A549 (cell line): ENCODE measurements around the gene FAM193A. TPM values are rescaled to one million over a fixed set of nuclear protein-coding genes. Genes with fewer than 3 reads are reported as not detected.
"Not testable (repeated sequence)": the region's sequence is repeated elsewhere in the genome, so short reads cannot be mapped to it uniquely, and the experiment has no call there.

Source experiments
- ATAC-seq, 2 experiments: fragments of 200-7000 bp in 1 of 2; fragments of >200 bp in 1 of 2; cut with Nextera tagmentation in 1 of 2; cut with Tn5 transposase in 1 of 2; 3 replicates each; pipeline versions ENCODE4 v1.8.0 to v1.9.1; 2018 to 2020; ENCODE audit warnings: mild to moderate bottlenecking in 1 of 2, moderate library complexity in 1 of 2
- CTCF ChIA-PET: fragments of 300-600 bp; sonication (Branson Sonifier 250); formaldehyde crosslinking; extraction: SDS; loops from one replicate; lab custom pipeline; 2021; ENCODE audit warnings: antibody characterized with exemption, inconsistent platforms; lab: Yijun Ruan, JAX
- POLR2A ChIA-PET: fragments of 350-600 bp; formaldehyde crosslinking; extraction: SDS; loops from one replicate; lab custom pipeline; 2021; ENCODE audit warnings: antibody characterized with exemption, inconsistent platforms; lab: Yijun Ruan, JAX
- DNase-seq, 2 experiments: peaks; one replicate each; pipeline versions ENCODE4 v3.0.0 to v3.0.0-alpha.2; 2011 to 2016; ENCODE audit warnings: low read depth in 1 of 2, low spot score in 1 of 2
- FAIRE-seq: peaks from 2 replicates; lab custom pipeline; 2011; peaks lifted over from hg19 to GRCh38; lab: Jason Lieb, UNC
- H3K27ac ChIP-seq, 2 experiments: fragments of >200 bp; sonication (Bioruptor Twin); formaldehyde crosslinking; 3 replicates each; pipeline ENCODE4 v1.5.1; 2016 to 2017
- H3K4me1 ChIP-seq: fragments of >200 bp; sonication (Bioruptor Twin); formaldehyde crosslinking; 3 replicates; pipeline ENCODE4 v1.6.1; 2016
- H3K4me2 ChIP-seq: fragments of >200 bp; sonication (Bioruptor Twin); formaldehyde crosslinking; 3 replicates; pipeline ENCODE4 v1.6.1; 2016
- H3K4me3 ChIP-seq: fragments of >200 bp; sonication (Bioruptor Twin); formaldehyde crosslinking; 3 replicates; pipeline ENCODE4 v1.5.1; 2016
- H3K9me3 ChIP-seq: fragments of >200 bp; sonication (Bioruptor Twin); formaldehyde crosslinking; 3 replicates; pipeline ENCODE4 v1.6.1; 2016
- ATOH8 ChIP-seq: fragments of 250-450 bp; sonication (Bioruptor Pico); IDR thresholded peaks from 2 replicates; pipeline ENCODE4 v1.5.0; 2020; ENCODE audit warnings: low read depth, mild to moderate bottlenecking, moderate library complexity
- CBX2 ChIP-seq: fragments of 200-600 bp; sonication (generic); IDR thresholded peaks from 2 replicates; pipeline ENCODE4 v1.6.1; 2016; ENCODE audit warnings: low read depth, mild to moderate bottlenecking, borderline replicate concordance
- CHD2 ChIP-seq: fragments of 150-350 bp; IDR thresholded peaks from 2 replicates; pipeline ENCODE4 v1.6.1; 2014; ENCODE audit warnings: low read length; ENCODE audit not compliant: partially characterized antibody
- CHD4 ChIP-seq: fragments of 200-600 bp; sonication (generic); IDR thresholded peaks from 2 replicates; pipeline ENCODE4 v1.6.1; 2016; ENCODE audit warnings: antibody characterized with exemption, mild to moderate bottlenecking, borderline replicate concordance
- CTCF ChIP-seq: fragments of >200 bp; sonication (Bioruptor Twin); formaldehyde crosslinking; IDR thresholded peaks from 3 replicates; pipeline ENCODE4 v1.5.1; 2016
- EHF ChIP-seq: fragments of 250-450 bp; sonication (Bioruptor Pico); IDR thresholded peaks from 2 replicates; pipeline ENCODE4 v1.5.0; 2020; ENCODE audit warnings: mild to moderate bottlenecking
- EHMT2 ChIP-seq: fragments of 200-600 bp; sonication (generic); IDR thresholded peaks from 2 replicates; pipeline ENCODE4 v1.6.1; 2016; ENCODE audit warnings: antibody characterized with exemption, low read depth, mild to moderate bottlenecking, moderate library complexity
- ELK1 ChIP-seq: fragments of 150-350 bp; IDR thresholded peaks from 2 replicates; pipeline ENCODE4 v1.6.1; 2014; ENCODE audit warnings: low read depth, mild to moderate bottlenecking, low read length
- FOSB ChIP-seq: fragments of 250-450 bp; sonication (Bioruptor Pico); IDR thresholded peaks from 2 replicates; pipeline ENCODE4 v1.5.0; 2020; ENCODE audit warnings: mild to moderate bottlenecking, moderate library complexity
- GATA3 ChIP-seq: IDR thresholded peaks from 2 replicates; pipeline ENCODE4 v1.6.1; 2012; ENCODE audit warnings: borderline replicate concordance
- HES2 ChIP-seq: fragments of >200 bp; sonication (Bioruptor Twin); formaldehyde crosslinking; IDR thresholded peaks from 2 replicates; pipeline ENCODE4 v1.6.1; 2016
- HEYL ChIP-seq: fragments of 250-450 bp; sonication (Bioruptor Pico); IDR thresholded peaks from 2 replicates; pipeline ENCODE4 v1.8.0; 2021; ENCODE audit warnings: mild to moderate bottlenecking, moderate library complexity
- HMGXB4 ChIP-seq: fragments of 250-450 bp; sonication (Bioruptor Pico); IDR thresholded peaks from 2 replicates; pipeline ENCODE4 v1.5.0; 2021; ENCODE audit warnings: mild to moderate bottlenecking, moderate library complexity, borderline replicate concordance
- HOXA7 ChIP-seq: fragments of 250-450 bp; sonication (Bioruptor Pico); IDR thresholded peaks from 2 replicates; pipeline ENCODE4 v1.5.0; 2020; ENCODE audit warnings: mild to moderate bottlenecking, moderate library complexity
- JUNB ChIP-seq: fragments of >200 bp; sonication (Bioruptor Twin); formaldehyde crosslinking; IDR thresholded peaks from 2 replicates; pipeline ENCODE4 v1.6.1; 2016
- KDM5A ChIP-seq: fragments of 200-600 bp; sonication (generic); IDR thresholded peaks from 2 replicates; pipeline ENCODE4 v1.6.1; 2016; ENCODE audit warnings: antibody characterized with exemption, mild to moderate bottlenecking
- MAFK ChIP-seq: fragments of 450-650 bp; IDR thresholded peaks from 2 replicates; pipeline ENCODE4 v1.6.1; 2014; ENCODE audit not compliant: partially characterized antibody
- MAZ ChIP-seq: fragments of 150-350 bp; IDR thresholded peaks from 2 replicates; pipeline ENCODE4 v1.6.1; 2014; ENCODE audit warnings: antibody characterized with exemption, low read depth, low read length, borderline replicate concordance
- NFE2L2 ChIP-seq: fragments of 150-350 bp; conservative IDR thresholded peaks from 2 replicates; pipeline ENCODE4 v1.6.1; 2014; ENCODE audit warnings: low read length
- PHF8 ChIP-seq: fragments of 200-600 bp; sonication (generic); IDR thresholded peaks from 2 replicates; pipeline ENCODE4 v1.6.1; 2016; ENCODE audit warnings: low read depth, mild to moderate bottlenecking, antibody characterized with exemption, moderate library complexity, borderline replicate concordance
- POLR2A ChIP-seq: IDR thresholded peaks from 2 replicates; pipeline ENCODE4 v1.6.1; 2012; ENCODE audit warnings: mild to moderate bottlenecking, low read length
- RFX5 ChIP-seq: fragments of 450-650 bp; IDR thresholded peaks from 2 replicates; pipeline ENCODE4 v1.7.1; 2014; ENCODE audit warnings: antibody characterized with exemption, mild to moderate bottlenecking, moderate library complexity
- ZC3H11A ChIP-seq: fragments of 450-650 bp; IDR thresholded peaks from 2 replicates; pipeline ENCODE4 v1.6.1; 2014; ENCODE audit warnings: antibody characterized with exemption, mild to moderate bottlenecking
- ZFP36 ChIP-seq: fragments of 450-650 bp; IDR thresholded peaks from 2 replicates; pipeline ENCODE4 v1.6.1; 2014; ENCODE audit warnings: borderline replicate concordance; ENCODE audit not compliant: partially characterized antibody
- ZSCAN20 ChIP-seq: fragments of 250-450 bp; sonication (Bioruptor Pico); IDR thresholded peaks from 2 replicates; pipeline ENCODE4 v1.8.0; 2022; ENCODE audit warnings: mild to moderate bottlenecking, moderate library complexity
- WGBS: methylation state at CpG from one replicate; pipeline ENCODE4 v1.1.6; 2017; ENCODE audit errors: missing lambda C conversion rate; 5-methylcytosine and 5-hydroxymethylcytosine counted together
- polyA plus RNA-seq, 4 experiments: library from polyadenylated mRNA; depleted of rRNA in 3 of 4; stranded (reverse); fragments of >200 nt; fragmentation: RNase III in 1 of 4; extraction: RNeasy Plus Mini Kit Qiagen cat#74134 plus additional on column Dnase treatment in 1 of 4; gene quantifications; 2 replicates in 3 of 4; 3 replicates in 1 of 4; pipeline ENCODE4 v1.2.3, GENCODE V29; 2011 to 2017

The FAM193A gene
- polyA plus RNA-seq, 2 of the 4 experiments (the other 2 are of a cell fraction), result 4.5 to 6.7 TPM

- ChIA-PET CTCF (interaction anchor here (0.8 kb wide), 1 partner anchor 13 kb away, joined by 3 read pairs; no protein-coding TSS in a partner anchor), POLR2A (no interaction called here)
- H3K4me3 ChIP-seq, result no peak overlapping the region
- no peak overlapping the region for H3K4me2 ChIP-seq
- FAIRE-seq (no peak), DNase-seq (no peak), ATAC-seq (no peak)
- H3K9me3 ChIP-seq, result no peaks in the 10 kb centered on the region
- TF ChIP-seq RFX5 (no peak), FOSB (CRISPR knock-in tag) (no peak)
- peaks cover 6% of the 10 kb centered on the region; the same call in 1 of the 3 replicates for H3K4me1 ChIP-seq
- H3K27ac ChIP-seq, result no peak overlapping the region
Measured at GRCh38 chr4:2546286-2546823, 9.9 kb downstream of the FAM193A start.

- H3K27ac ChIP-seq, H3K4me2 ChIP-seq, POLR2A ChIA-PET, FAIRE-seq, ATAC-seq, H3K4me1 ChIP-seq, DNase-seq, H3K4me3 ChIP-seq, H3K9me3 ChIP-seq, CTCF ChIA-PET: not testable (repeated sequence)
- WGBS, result 94% methylated on average over 16 of the region's 16 CpGs
Measured at GRCh38 chr4:2546961-2547691, 10.7 kb downstream of the FAM193A start.

GRCh38 chr4:2551118-2551517 is 14.7 kb downstream of the FAM193A start:
- H3K9me3 ChIP-seq, result no peaks in the 10 kb centered on the region
- CTCF ChIA-PET, result no interaction called here
- POLR2A ChIA-PET, result no interaction called here
- TF ChIP-seq HOXA7 (CRISPR knock-in tag), result no peak
- no peak for TF ChIP-seq EHMT2
- TF ChIP-seq MAZ, result no peak
- no peak for TF ChIP-seq EHF (CRISPR knock-in tag)
- TF ChIP-seq HMGXB4 (CRISPR knock-in tag), result no peak
- TF ChIP-seq PHF8, result no peak
- TF ChIP-seq FOSB (CRISPR knock-in tag), result no peak
- no peak for TF ChIP-seq ZSCAN20 (CRISPR knock-in tag)
- TF ChIP-seq ZFP36, result no peak
- TF ChIP-seq MAFK, result no peak
- TF ChIP-seq CBX2, result no peak
- TF ChIP-seq, all 56 proteins: peak for 0
- FAIRE-seq (no peak), ATAC-seq (no peak), DNase-seq (no peak)
- no peak overlapping the region for H3K4me3 ChIP-seq
- H3K4me2 ChIP-seq, result no peak overlapping the region
- H3K27ac ChIP-seq, result no peak overlapping the region
- H3K4me1 ChIP-seq, result no peaks in the 10 kb centered on the region; the same call in 2 of the 3 replicates

GRCh38 chr4:2552806-2553205 is 16.4 kb downstream of the FAM193A start:
- no peak overlapping the region for H3K4me2 ChIP-seq
- H3K4me1 ChIP-seq, result no peaks in the 10 kb centered on the region; the same call in 2 of the 3 replicates
- no peaks in the 10 kb centered on the region for H3K9me3 ChIP-seq
- no peak for FAIRE-seq
- no peak for DNase-seq
- 92% methylated on average over 11 of the region's 11 CpGs for WGBS
- ChIA-PET POLR2A (no interaction called here), CTCF (interaction anchor here (0.7 kb wide), 1 partner anchor 51 kb away, joined by 4 read pairs; no protein-coding TSS in a partner anchor)
- H3K27ac ChIP-seq, result no peak overlapping the region
- no peak overlapping the region for H3K4me3 ChIP-seq
- no peak for ATAC-seq
- TF ChIP-seq ATOH8 (CRISPR knock-in tag), result no peak
- no peak for TF ChIP-seq JUNB
- no peak for TF ChIP-seq CTCF
- no peak for TF ChIP-seq CHD4
- TF ChIP-seq MAFK, result no peak
- no peak for TF ChIP-seq KDM5A
- no peak for TF ChIP-seq CHD2
- TF ChIP-seq POLR2A, result no peak
- TF ChIP-seq EHF (CRISPR knock-in tag), result no peak
- TF ChIP-seq EHMT2, result no peak
- TF ChIP-seq ZC3H11A, result no peak
- TF ChIP-seq NFE2L2, result no peak
- no peak for TF ChIP-seq HEYL (CRISPR knock-in tag)
- no peak for TF ChIP-seq GATA3
- TF ChIP-seq ELK1, result no peak
- TF ChIP-seq HES2, result no peak
